Stimulated activated naive B cell treated with anti-CD40 and anti-IgM and Interleukin-4, amounts not matched to agents 10 μg/mL and 1 μg/mL and 100 μg/mL, for 72 hours (primary cell): Measurements from ENCODE around the gene CHRNB2.
"Not testable (repeated sequence)": the region's sequence is repeated elsewhere in the genome, so short reads cannot be mapped to it uniquely, and the experiment has no call there.

ENCODE experiments used
- ATAC-seq, 2 donors: fragments of 150-1000 bp; cut with Tn5 transposase; replicated peaks; 2 replicates each; pipeline ENCODE4 v1.10.0; 2021; ENCODE audit warnings: moderate library complexity in 1 of 2
- DNase-seq: peaks from one replicate; pipeline ENCODE4 v3.0.0; 2021
- H3K27ac Mint-ChIP-seq: one replicate; pipeline ENCODE4 v1.8.0; 2022; ENCODE audit warnings: mild to moderate bottlenecking, mixed read lengths
- H3K27me3 Mint-ChIP-seq, 2 donors: one replicate each; pipeline ENCODE4 v1.8.0; 2022; ENCODE audit warnings: mixed read lengths in 2 of 2
- H3K36me3 Mint-ChIP-seq, 2 donors: one replicate each; pipeline ENCODE4 v1.8.0; 2022; ENCODE audit warnings: mixed read lengths in 2 of 2, mild to moderate bottlenecking in 1 of 2
- H3K4me1 Mint-ChIP-seq, 2 donors: one replicate each; pipeline ENCODE4 v1.8.0; 2022; ENCODE audit warnings: mixed read lengths in 2 of 2, mild to moderate bottlenecking in 1 of 2
- H3K4me3 Mint-ChIP-seq, 2 donors: one replicate each; pipeline ENCODE4 v1.8.0; 2022; ENCODE audit warnings: mild to moderate bottlenecking in 2 of 2, mixed read lengths in 2 of 2, moderate library complexity in 1 of 2
- H3K9me3 Mint-ChIP-seq, 2 donors: one replicate each; pipeline ENCODE4 v1.8.0; 2022; ENCODE audit warnings: mixed read lengths in 2 of 2, mild to moderate bottlenecking in 1 of 2

The CHRNB2 gene

GRCh38 chr1:154567386-154568156, at the start of gene CHRNB2:
CHRNB2 (plus strand) TSS chr1:154567778; CDS start chr1:154568045, 267 bp downstream.
- Mint-ChIP-seq H3K27me3 (peaks cover 60 to 63% of the 10 kb centered on the region in 2 donors), H3K36me3 (no peaks in the 10 kb centered on the region), H3K4me3 (peak within 1 kb of the TSS; percentile 46 to 52), H3K9me3 (no peaks in the 10 kb centered on the region), H3K27ac (no peak within 1 kb of the TSS), H3K4me1 (peaks cover 5 to 8% of the 10 kb centered on the region in 2 donors)
- ATAC-seq = peak; percentile 93 to 96
- peak; percentile 36 for DNase-seq

GRCh38 chr1:154519591-154519991, 48.0 kb upstream of the CHRNB2 start:
- no peak for DNase-seq
- H3K4me3 Mint-ChIP-seq = no peak overlapping the region
- no peaks in the 10 kb centered on the region for H3K9me3 Mint-ChIP-seq
- H3K36me3 Mint-ChIP-seq = no peaks in the 10 kb centered on the region
- no peak for ATAC-seq
- peaks cover 0 to 2% of the 10 kb centered on the region in 2 donors for H3K4me1 Mint-ChIP-seq
- no peak overlapping the region for H3K27ac Mint-ChIP-seq
- peaks cover 30 to 61% of the 10 kb centered on the region in 2 donors for H3K27me3 Mint-ChIP-seq

- Mint-ChIP-seq H3K4me1 (peaks cover 0 to 2% of the 10 kb centered on the region in 2 donors), H3K4me3 (no peak overlapping the region), H3K36me3 (no peaks in the 10 kb centered on the region), H3K9me3 (no peaks in the 10 kb centered on the region), H3K27ac (no peak overlapping the region), H3K27me3 (peaks cover 27 to 68% of the 10 kb centered on the region in 2 donors)
- ATAC-seq (no peak), DNase-seq (no peak)
Observed at GRCh38 chr1:154520333-154520732, 47.2 kb upstream of the CHRNB2 start.

- H3K27me3 Mint-ChIP-seq = peaks cover 15 to 61% of the 10 kb centered on the region in 2 donors
- no peak for ATAC-seq
- no peak overlapping the region for H3K27ac Mint-ChIP-seq
- no peaks in the 10 kb centered on the region for H3K9me3 Mint-ChIP-seq
- no peak overlapping the region for H3K4me3 Mint-ChIP-seq
- H3K36me3 Mint-ChIP-seq = no peaks in the 10 kb centered on the region
- peaks cover 0 to 2% of the 10 kb centered on the region in 2 donors for H3K4me1 Mint-ChIP-seq
- no peak for DNase-seq
Observed at GRCh38 chr1:154521695-154522094, 45.9 kb upstream of the CHRNB2 start.

GRCh38 chr1:154524881-154525280, 42.7 kb upstream of the CHRNB2 start:
- Mint-ChIP-seq H3K4me1 (peaks cover 0 to 2% of the 10 kb centered on the region in 2 donors), H3K4me3 (no peak overlapping the region), H3K27me3 (peaks cover 7 to 45% of the 10 kb centered on the region in 2 donors), H3K9me3 (no peaks in the 10 kb centered on the region), H3K36me3 (no peaks in the 10 kb centered on the region), H3K27ac (no peak overlapping the region)
- DNase-seq (no peak), ATAC-seq (no peak)

GRCh38 chr1:154527192-154527591, 40.4 kb upstream of the CHRNB2 start:
- H3K27ac Mint-ChIP-seq = no peak overlapping the region
- DNase-seq = no peak
- H3K36me3 Mint-ChIP-seq = no peaks in the 10 kb centered on the region
- no peaks in the 10 kb centered on the region for H3K4me1 Mint-ChIP-seq
- H3K27me3 Mint-ChIP-seq = peaks cover 14 to 32% of the 10 kb centered on the region in 2 donors
- no peak for ATAC-seq
- peaks cover 0 to 3% of the 10 kb centered on the region in 2 donors for H3K9me3 Mint-ChIP-seq
- H3K4me3 Mint-ChIP-seq = no peak overlapping the region

- peaks cover 8 to 15% of the 10 kb centered on the region in 2 donors for H3K27me3 Mint-ChIP-seq
- no peak for DNase-seq
- peaks cover 0 to 3% of the 10 kb centered on the region in 2 donors for H3K9me3 Mint-ChIP-seq
- H3K36me3 Mint-ChIP-seq = no peaks in the 10 kb centered on the region
- no peaks in the 10 kb centered on the region for H3K4me1 Mint-ChIP-seq
- no peak overlapping the region for H3K4me3 Mint-ChIP-seq
- H3K27ac Mint-ChIP-seq = no peak overlapping the region
- no peak for ATAC-seq
Observed at GRCh38 chr1:154529308-154529707, 38.3 kb upstream of the CHRNB2 start.

GRCh38 chr1:154531950-154532349, 35.6 kb upstream of the CHRNB2 start:
- peaks cover 16 to 18% of the 10 kb centered on the region in 2 donors for H3K27me3 Mint-ChIP-seq
- DNase-seq, H3K27ac Mint-ChIP-seq, H3K9me3 Mint-ChIP-seq, ATAC-seq, H3K36me3 Mint-ChIP-seq, H3K4me1 Mint-ChIP-seq, H3K4me3 Mint-ChIP-seq: not testable (repeated sequence)

GRCh38 chr1:154533952-154534844, 33.4 kb upstream of the CHRNB2 start:
- Mint-ChIP-seq H3K27ac (no peak overlapping the region), H3K9me3 (peaks cover 4 to 6% of the 10 kb centered on the region in 2 donors), H3K27me3 (peaks cover 16 to 18% of the 10 kb centered on the region in 2 donors), H3K36me3 (peaks cover 0 to 4% of the 10 kb centered on the region in 2 donors), H3K4me3 (no peak overlapping the region), H3K4me1 (no peaks in the 10 kb centered on the region)
- ATAC-seq = no peak
- DNase-seq = no peak

GRCh38 chr1:154536570-154536969, 31.0 kb upstream of the CHRNB2 start:
- H3K27ac Mint-ChIP-seq = no peak overlapping the region
- no peaks in the 10 kb centered on the region for H3K4me1 Mint-ChIP-seq
- peaks cover 23 to 30% of the 10 kb centered on the region in 2 donors for H3K27me3 Mint-ChIP-seq
- peaks cover 0 to 4% of the 10 kb centered on the region in 2 donors for H3K36me3 Mint-ChIP-seq
- ATAC-seq (no peak), DNase-seq (no peak)
- peaks cover 3 to 4% of the 10 kb centered on the region in 2 donors for H3K9me3 Mint-ChIP-seq
- no peak overlapping the region for H3K4me3 Mint-ChIP-seq

- H3K27ac Mint-ChIP-seq = peak overlapping the region; percentile 38
- no peak overlapping the region for H3K4me3 Mint-ChIP-seq
- peaks cover 25 to 33% of the 10 kb centered on the region in 2 donors for H3K27me3 Mint-ChIP-seq
Observed at GRCh38 chr1:154539486-154540483, 27.8 kb upstream of the CHRNB2 start.

GRCh38 chr1:154541231-154541630, 26.3 kb upstream of the CHRNB2 start:
- no peaks in the 10 kb centered on the region for H3K9me3 Mint-ChIP-seq
- ATAC-seq (no peak), DNase-seq (no peak)
- peaks cover 20 to 29% of the 10 kb centered on the region in 2 donors for H3K27me3 Mint-ChIP-seq
- H3K4me3 Mint-ChIP-seq = no peak overlapping the region
- H3K4me1 Mint-ChIP-seq = no peaks in the 10 kb centered on the region
- no peaks in the 10 kb centered on the region for H3K36me3 Mint-ChIP-seq
- H3K27ac Mint-ChIP-seq = no peak overlapping the region

More at GRCh38 chr1:154539486-154540483, 27.8 kb upstream of the CHRNB2 start:
- Mint-ChIP-seq H3K4me1 (no peaks in the 10 kb centered on the region), H3K36me3 (peaks cover 0 to 4% of the 10 kb centered on the region in 2 donors), H3K9me3 (peaks cover 2 to 4% of the 10 kb centered on the region in 2 donors)
- DNase-seq (no peak), ATAC-seq (no peak)

- Mint-ChIP-seq H3K4me3 (no peak overlapping the region), H3K27ac (no peak overlapping the region), H3K27me3 (peaks cover 10 to 15% of the 10 kb centered on the region in 2 donors), H3K4me1 (peaks cover 15 to 24% of the 10 kb centered on the region in 2 donors), H3K9me3 (no peaks in the 10 kb centered on the region), H3K36me3 (peaks cover 9 to 30% of the 10 kb centered on the region in 2 donors)
- ATAC-seq (peak; percentile 90 to 91), DNase-seq (peak; percentile 43)
Observed at GRCh38 chr1:154546264-154547063, 21.1 kb upstream of the CHRNB2 start.
